ENCODE data around the gene SCML1. TPM values are rescaled to one million over a fixed set of nuclear protein-coding genes. Genes with fewer than 3 reads are reported as not detected.

SCML1 gene
- polyA plus RNA-seq, 1 donor from 2014 or later: 9.4 TPM

DNA sequence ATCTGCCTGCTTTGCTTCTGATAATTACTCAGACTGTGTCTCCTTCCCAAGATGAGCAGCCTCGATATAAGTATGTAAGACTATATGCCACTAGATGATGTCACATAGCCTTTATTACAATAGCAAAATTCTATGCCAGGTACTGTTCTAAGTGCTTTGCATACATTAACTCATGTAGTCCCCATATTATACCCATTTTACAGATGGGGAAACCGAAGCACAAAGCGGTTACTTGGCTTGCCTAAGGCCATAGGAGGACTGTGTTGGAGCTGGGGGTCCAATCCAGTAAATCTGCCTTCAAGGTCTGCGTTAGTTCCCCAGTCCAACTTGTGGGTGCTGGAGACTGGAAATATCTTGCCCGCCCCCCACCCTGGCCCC is 826 bp upstream of the SCML1 start:
- TF ChIP-seq, protein P1, sequence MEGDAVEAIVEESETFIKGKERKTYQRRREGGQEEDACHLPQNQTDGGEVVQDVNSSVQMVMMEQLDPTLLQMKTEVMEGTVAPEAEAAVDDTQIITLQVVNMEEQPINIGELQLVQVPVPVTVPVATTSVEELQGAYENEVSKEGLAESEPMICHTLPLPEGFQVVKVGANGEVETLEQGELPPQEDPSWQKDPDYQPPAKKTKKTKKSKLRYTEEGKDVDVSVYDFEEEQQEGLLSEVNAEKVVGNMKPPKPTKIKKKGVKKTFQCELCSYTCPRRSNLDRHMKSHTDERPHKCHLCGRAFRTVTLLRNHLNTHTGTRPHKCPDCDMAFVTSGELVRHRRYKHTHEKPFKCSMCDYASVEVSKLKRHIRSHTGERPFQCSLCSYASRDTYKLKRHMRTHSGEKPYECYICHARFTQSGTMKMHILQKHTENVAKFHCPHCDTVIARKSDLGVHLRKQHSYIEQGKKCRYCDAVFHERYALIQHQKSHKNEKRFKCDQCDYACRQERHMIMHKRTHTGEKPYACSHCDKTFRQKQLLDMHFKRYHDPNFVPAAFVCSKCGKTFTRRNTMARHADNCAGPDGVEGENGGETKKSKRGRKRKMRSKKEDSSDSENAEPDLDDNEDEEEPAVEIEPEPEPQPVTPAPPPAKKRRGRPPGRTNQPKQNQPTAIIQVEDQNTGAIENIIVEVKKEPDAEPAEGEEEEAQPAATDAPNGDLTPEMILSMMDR (IDR thresholded peaks at IDR 0.05; ENCODE audit: poor library complexity, severe bottlenecking): no peak
- no peak for TF ChIP-seq MXI1 (conservative IDR thresholded peaks at IDR 0.05; ENCODE audit: poor library complexity, severe bottlenecking)
- no peak for TF ChIP-seq TAF1 (IDR thresholded peaks at IDR 0.05; ENCODE audit: low read depth)
- no peak for TF ChIP-seq EZH2 (IDR thresholded peaks at IDR 0.05; ENCODE audit: borderline replicate concordance, insufficient read depth, low read length, poor library complexity, severe bottlenecking)
- TF ChIP-seq SMC3 (conservative IDR thresholded peaks at IDR 0.05; ENCODE audit: poor library complexity): no peak
- no peak for TF ChIP-seq EP300 (conservative IDR thresholded peaks at IDR 0.05; ENCODE audit: poor library complexity, severe bottlenecking)
- no peak for TF ChIP-seq POLR2AphosphoS5 (IDR thresholded peaks at IDR 0.05)
- no peak for TF ChIP-seq REST (IDR thresholded peaks at IDR 0.05; ENCODE audit: borderline replicate concordance)
- no peak for TF ChIP-seq RAD21 (conservative IDR thresholded peaks at IDR 0.05)
- Histone ChIP-seq H3K79me2 (replicated peaks; ENCODE audit: insufficient read depth, low read length) (peaks cover 3% of the 10 kb centered on the region), H4K20me1 (ENCODE audit: insufficient read depth) (no peaks in the 10 kb centered on the region), H2AFZ (ENCODE audit: low read depth, low read length) (peak overlapping the region; percentile 65), H3K9ac (ENCODE audit: low read length) (peak overlapping the region; percentile 59), H3K36me3 (ENCODE audit: insufficient read depth, low read length) (no peaks in the 10 kb centered on the region), H3K27ac (ENCODE audit: low read length) (peak overlapping the region; percentile 63), H3K27me3 (ENCODE audit: insufficient read depth, low read depth, low read length) (no peaks in the 10 kb centered on the region), H3K9me2 (ENCODE audit: insufficient read depth, low read length) (no peaks in the 10 kb centered on the region), H3K9me3 (ENCODE audit: low read length) (no peaks in the 10 kb centered on the region), H3K4me2 (ENCODE audit: low read length) (no peak overlapping the region), H3F3A (ENCODE audit: insufficient read depth, low read length, poor library complexity, severe bottlenecking) (no peaks in the 10 kb centered on the region), H3K4me3 (ENCODE audit: low read length) (peak overlapping the region; percentile 65)

- no peaks in the 10 kb centered on the region for H3K36me3 ChIP-seq (ENCODE audit: insufficient read depth, low read length)
- no peak overlapping the region for H3K4me2 ChIP-seq (ENCODE audit: low read length)
- H3K9ac ChIP-seq (ENCODE audit: low read length): peak overlapping the region; percentile 52
- H3K27me3 ChIP-seq (ENCODE audit: insufficient read depth, low read depth, low read length): no peaks in the 10 kb centered on the region
- no peak overlapping the region for H3K27ac ChIP-seq (ENCODE audit: low read length)
- TF ChIP-seq EP300 (conservative IDR thresholded peaks at IDR 0.05; ENCODE audit: poor library complexity, severe bottlenecking) (no peak), POLR2AphosphoS5 (IDR thresholded peaks at IDR 0.05) (no peak), SMC3 (conservative IDR thresholded peaks at IDR 0.05; ENCODE audit: poor library complexity) (no peak), RAD21 (conservative IDR thresholded peaks at IDR 0.05) (no peak), MXI1 (conservative IDR thresholded peaks at IDR 0.05; ENCODE audit: poor library complexity, severe bottlenecking) (no peak), REST (IDR thresholded peaks at IDR 0.05; ENCODE audit: borderline replicate concordance) (no peak), TAF1 (IDR thresholded peaks at IDR 0.05; ENCODE audit: low read depth) (no peak), EZH2 (IDR thresholded peaks at IDR 0.05; ENCODE audit: borderline replicate concordance, insufficient read depth, low read length, poor library complexity, severe bottlenecking) (no peak)
- TF ChIP-seq, protein P1 (IDR thresholded peaks at IDR 0.05; ENCODE audit: poor library complexity, severe bottlenecking): no peak
- H3K79me2 ChIP-seq (replicated peaks; ENCODE audit: insufficient read depth, low read length): peaks cover 3% of the 10 kb centered on the region
- H4K20me1 ChIP-seq (ENCODE audit: insufficient read depth): no peaks in the 10 kb centered on the region
- no peak overlapping the region for H2AFZ ChIP-seq (ENCODE audit: low read depth, low read length)
- no peaks in the 10 kb centered on the region for H3F3A ChIP-seq (ENCODE audit: insufficient read depth, low read length, poor library complexity, severe bottlenecking)
- peak overlapping the region; percentile 79 for H3K4me3 ChIP-seq (ENCODE audit: low read length)
- no peaks in the 10 kb centered on the region for H3K9me2 ChIP-seq (ENCODE audit: insufficient read depth, low read length)
- H3K9me3 ChIP-seq (ENCODE audit: low read length): no peaks in the 10 kb centered on the region
Observed at GRCh38 chrX:17737710-17737985, 355 bp downstream of the SCML1 start.

Data from neural cell (in vitro differentiated cells).